Activated T-helper 2 cell treated with anti-CD3 and anti-CD28 coated beads, Interferon-gamma antibody, Interleukin-2, Interleukin-4, amounts not matched to agents 10 μg/mL and 5 μg/mL and 100 μg/mL, durations not matched to agents 14 hours and 24 hours and 36 hours (primary cell): ENCODE data around the gene CAMSAP1. TPM values are rescaled to one million over a fixed set of nuclear protein-coding genes. Genes with fewer than 3 reads are reported as not detected.

ENCODE experiments used
- DNase-seq: peaks from one replicate; pipeline ENCODE4 v3.0.0; 2021; ENCODE audit warnings: low spot score
- H3K27ac Mint-ChIP-seq: one replicate; pipeline ENCODE4 v1.8.0; 2021; ENCODE audit warnings: mixed read lengths
- H3K27me3 Mint-ChIP-seq: one replicate; pipeline ENCODE4 v1.8.0; 2021; ENCODE audit warnings: low read depth, mixed read lengths
- H3K36me3 Mint-ChIP-seq: one replicate; pipeline ENCODE4 v1.8.0; 2021; ENCODE audit warnings: low read depth, mixed read lengths
- H3K4me1 Mint-ChIP-seq: one replicate; pipeline ENCODE4 v1.8.0; 2021; ENCODE audit warnings: low read depth, mixed read lengths
- H3K4me3 Mint-ChIP-seq: one replicate; pipeline ENCODE4 v1.8.0; 2021; ENCODE audit warnings: low read depth, mild to moderate bottlenecking, moderate library complexity, mixed read lengths
- H3K9me3 Mint-ChIP-seq: one replicate; pipeline ENCODE4 v1.8.0; 2021; ENCODE audit warnings: mixed read lengths
- intact Hi-C: fragments of 100-400 bp; cut with micrococcal nuclease; formaldehyde crosslinking; loops from one replicate; pipeline ENCODE4 v1.15.1; 2023
- total RNA-seq: library from RNA; stranded (reverse); gene quantifications from 2 replicates; pipeline ENCODE4 v1.2.3, GENCODE V29; 2022

CAMSAP1 gene
- total RNA-seq, 1 donor from 2014 or later, result 44.2 TPM

GRCh38 chr9:135885100-135885853 lies 22.1 kb downstream of the CAMSAP1 start:
- H3K36me3 Mint-ChIP-seq, result no peaks in the 10 kb centered on the region
- no peak overlapping the region for H3K4me3 Mint-ChIP-seq
- no peaks in the 10 kb centered on the region for H3K27me3 Mint-ChIP-seq
- intact Hi-C loops, result no loop called here
- H3K4me1 Mint-ChIP-seq, result peaks cover 34% of the 10 kb centered on the region
- DNase-seq, result no peak
- H3K27ac Mint-ChIP-seq, result no peak overlapping the region
- H3K9me3 Mint-ChIP-seq, result no peaks in the 10 kb centered on the region

GRCh38 chr9:135884328-135885035 lies 22.9 kb downstream of the CAMSAP1 start:
- Mint-ChIP-seq H3K27ac (no peak overlapping the region), H3K4me3 (no peak overlapping the region), H3K27me3 (no peaks in the 10 kb centered on the region), H3K36me3 (no peaks in the 10 kb centered on the region), H3K4me1 (peaks cover 36% of the 10 kb centered on the region), H3K9me3 (no peaks in the 10 kb centered on the region)
- intact Hi-C loops, result no loop called here
- no peak for DNase-seq

GRCh38 chr9:135883410-135884089 lies 23.8 kb downstream of the CAMSAP1 start:
- intact Hi-C loops, result no loop called here
- Mint-ChIP-seq H3K27me3 (no peaks in the 10 kb centered on the region), H3K27ac (no peak overlapping the region), H3K4me1 (peaks cover 37% of the 10 kb centered on the region), H3K4me3 (no peak overlapping the region), H3K9me3 (no peaks in the 10 kb centered on the region), H3K36me3 (no peaks in the 10 kb centered on the region)
- DNase-seq, result no peak

GRCh38 chr9:135882011-135882410 lies 25.3 kb downstream of the CAMSAP1 start:
- Mint-ChIP-seq H3K27me3 (no peaks in the 10 kb centered on the region), H3K27ac (no peak overlapping the region), H3K9me3 (no peaks in the 10 kb centered on the region), H3K4me3 (no peak overlapping the region), H3K4me1 (peaks cover 34% of the 10 kb centered on the region), H3K36me3 (no peaks in the 10 kb centered on the region)
- DNase-seq, result no peak
- intact Hi-C loops, result no loop called here

- no peak for DNase-seq
- Mint-ChIP-seq H3K27ac (no peak overlapping the region), H3K4me1 (peaks cover 23% of the 10 kb centered on the region), H3K9me3 (no peaks in the 10 kb centered on the region), H3K36me3 (no peaks in the 10 kb centered on the region), H3K4me3 (no peak overlapping the region), H3K27me3 (no peaks in the 10 kb centered on the region)
- intact Hi-C loops, result no loop called here
Observed at GRCh38 chr9:135880438-135880837, 26.9 kb downstream of the CAMSAP1 start.

- intact Hi-C loops, result no loop called here
Observed at GRCh38 chr9:135879619-135880018, 27.7 kb downstream of the CAMSAP1 start.

GRCh38 chr9:135879237-135879601 lies 28.1 kb downstream of the CAMSAP1 start:
- intact Hi-C loops, result no loop called here
- peaks cover 16% of the 10 kb centered on the region for H3K4me1 Mint-ChIP-seq
- H3K36me3 Mint-ChIP-seq, result no peaks in the 10 kb centered on the region
- H3K27ac Mint-ChIP-seq, result no peak overlapping the region
- H3K27me3 Mint-ChIP-seq, result no peaks in the 10 kb centered on the region
- no peak overlapping the region for H3K4me3 Mint-ChIP-seq
- DNase-seq, result no peak
- H3K9me3 Mint-ChIP-seq, result no peaks in the 10 kb centered on the region

More at GRCh38 chr9:135879619-135880018, 27.7 kb downstream of the CAMSAP1 start:
- no peak for DNase-seq
- H3K27ac Mint-ChIP-seq, result no peak overlapping the region
- no peaks in the 10 kb centered on the region for H3K36me3 Mint-ChIP-seq
- H3K4me1 Mint-ChIP-seq, result peaks cover 20% of the 10 kb centered on the region
- H3K4me3 Mint-ChIP-seq, result no peak overlapping the region
- H3K9me3 Mint-ChIP-seq, result no peaks in the 10 kb centered on the region
- H3K27me3 Mint-ChIP-seq, result no peaks in the 10 kb centered on the region

- intact Hi-C loops, result no loop called here
- Mint-ChIP-seq H3K27ac (no peak overlapping the region), H3K4me3 (no peak overlapping the region), H3K27me3 (no peaks in the 10 kb centered on the region), H3K9me3 (no peaks in the 10 kb centered on the region), H3K36me3 (no peaks in the 10 kb centered on the region), H3K4me1 (peaks cover 15% of the 10 kb centered on the region)
- DNase-seq, result no peak
Observed at GRCh38 chr9:135878528-135879236, 28.7 kb downstream of the CAMSAP1 start.

GRCh38 chr9:135877791-135878527 lies 29.4 kb downstream of the CAMSAP1 start:
- intact Hi-C loops, result no loop called here
- H3K27ac Mint-ChIP-seq, result no peak overlapping the region
- no peaks in the 10 kb centered on the region for H3K27me3 Mint-ChIP-seq
- H3K9me3 Mint-ChIP-seq, result no peaks in the 10 kb centered on the region
- no peak overlapping the region for H3K4me3 Mint-ChIP-seq
- no peaks in the 10 kb centered on the region for H3K36me3 Mint-ChIP-seq
- no peak for DNase-seq
- H3K4me1 Mint-ChIP-seq, result peaks cover 13% of the 10 kb centered on the region

- H3K36me3 Mint-ChIP-seq, result peaks cover 3% of the 10 kb centered on the region
- no peak overlapping the region for H3K4me3 Mint-ChIP-seq
- no peak for DNase-seq
- no peak overlapping the region for H3K27ac Mint-ChIP-seq
- intact Hi-C loops, result no loop called here
- peaks cover 15% of the 10 kb centered on the region for H3K4me1 Mint-ChIP-seq
- H3K27me3 Mint-ChIP-seq, result no peaks in the 10 kb centered on the region
- H3K9me3 Mint-ChIP-seq, result no peaks in the 10 kb centered on the region
Observed at GRCh38 chr9:135876936-135877335, 30.4 kb downstream of the CAMSAP1 start.

GRCh38 chr9:135874859-135875258 lies 32.5 kb downstream of the CAMSAP1 start:
- DNase-seq, result no peak
- H3K4me1 Mint-ChIP-seq, result peaks cover 16% of the 10 kb centered on the region
- no peak overlapping the region for H3K27ac Mint-ChIP-seq
- no peak overlapping the region for H3K4me3 Mint-ChIP-seq
- no peaks in the 10 kb centered on the region for H3K27me3 Mint-ChIP-seq
- no peaks in the 10 kb centered on the region for H3K9me3 Mint-ChIP-seq
- intact Hi-C loops, result no loop called here
- peaks cover 12% of the 10 kb centered on the region for H3K36me3 Mint-ChIP-seq

GRCh38 chr9:135869909-135870308 lies 37.4 kb downstream of the CAMSAP1 start:
- Mint-ChIP-seq H3K9me3 (no peaks in the 10 kb centered on the region), H3K27ac (no peak overlapping the region), H3K36me3 (peaks cover 24% of the 10 kb centered on the region), H3K27me3 (no peaks in the 10 kb centered on the region), H3K4me3 (no peak overlapping the region), H3K4me1 (peaks cover 3% of the 10 kb centered on the region)
- no peak for DNase-seq
- intact Hi-C loops, result loop anchor here (10.0 kb wide), 1 partner anchor 55 kb away; no protein-coding TSS in a partner anchor
